ENCODE measurements around the gene NKX1-2. TPM values are rescaled to one million over a fixed set of nuclear protein-coding genes. Genes with fewer than 3 reads are reported as not detected.

The NKX1-2 gene
- total and polyA plus RNA-seq, 2 of the 8 experiments (the other 6 are each of a cell fraction or from before 2014, with no cell fraction given) = 12.7 to 34.9 TPM

DNA sequence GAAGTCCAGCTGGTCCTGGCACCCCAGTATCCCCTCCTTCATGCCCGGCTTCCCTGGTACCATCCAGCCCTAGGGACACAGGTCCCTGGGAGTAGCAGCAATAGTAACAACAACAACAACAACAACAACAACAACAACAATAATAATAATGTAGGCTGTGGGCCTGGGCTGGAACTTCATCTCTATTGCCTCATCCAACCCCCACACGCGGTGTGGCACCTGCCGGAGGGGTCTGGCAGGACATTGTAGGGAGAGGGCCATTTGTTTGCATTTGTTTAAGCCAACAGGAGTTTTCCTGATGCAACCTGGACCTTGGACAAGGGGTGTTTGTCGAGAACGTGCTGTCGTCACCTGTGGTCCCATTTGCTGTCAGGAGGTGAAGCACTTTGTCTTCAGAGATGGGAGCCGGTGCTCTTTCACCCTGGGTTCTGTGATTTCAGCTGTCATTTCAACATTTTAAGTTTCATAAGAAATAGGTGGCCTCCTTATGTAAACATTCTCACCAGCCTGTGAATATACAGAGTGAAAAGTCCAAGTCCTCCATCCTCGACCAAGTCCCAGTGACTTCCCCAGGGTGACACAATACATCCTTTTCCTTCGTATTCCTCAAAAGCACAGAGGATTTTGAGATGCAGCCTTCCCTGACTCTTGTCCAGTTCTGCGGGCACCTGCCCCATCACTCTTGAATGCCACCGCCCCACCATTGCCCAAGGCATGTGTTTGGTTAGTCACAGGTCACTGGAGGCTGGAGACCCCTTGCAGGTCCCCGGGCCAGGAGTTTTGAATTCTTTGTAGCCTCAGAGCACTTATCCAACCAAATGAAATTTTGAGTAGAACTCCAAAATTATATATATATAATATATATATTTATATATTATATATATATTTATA, 21.0 kb upstream of the NKX1-2 start (continued):
- TF ChIP-seq, protein P1, sequence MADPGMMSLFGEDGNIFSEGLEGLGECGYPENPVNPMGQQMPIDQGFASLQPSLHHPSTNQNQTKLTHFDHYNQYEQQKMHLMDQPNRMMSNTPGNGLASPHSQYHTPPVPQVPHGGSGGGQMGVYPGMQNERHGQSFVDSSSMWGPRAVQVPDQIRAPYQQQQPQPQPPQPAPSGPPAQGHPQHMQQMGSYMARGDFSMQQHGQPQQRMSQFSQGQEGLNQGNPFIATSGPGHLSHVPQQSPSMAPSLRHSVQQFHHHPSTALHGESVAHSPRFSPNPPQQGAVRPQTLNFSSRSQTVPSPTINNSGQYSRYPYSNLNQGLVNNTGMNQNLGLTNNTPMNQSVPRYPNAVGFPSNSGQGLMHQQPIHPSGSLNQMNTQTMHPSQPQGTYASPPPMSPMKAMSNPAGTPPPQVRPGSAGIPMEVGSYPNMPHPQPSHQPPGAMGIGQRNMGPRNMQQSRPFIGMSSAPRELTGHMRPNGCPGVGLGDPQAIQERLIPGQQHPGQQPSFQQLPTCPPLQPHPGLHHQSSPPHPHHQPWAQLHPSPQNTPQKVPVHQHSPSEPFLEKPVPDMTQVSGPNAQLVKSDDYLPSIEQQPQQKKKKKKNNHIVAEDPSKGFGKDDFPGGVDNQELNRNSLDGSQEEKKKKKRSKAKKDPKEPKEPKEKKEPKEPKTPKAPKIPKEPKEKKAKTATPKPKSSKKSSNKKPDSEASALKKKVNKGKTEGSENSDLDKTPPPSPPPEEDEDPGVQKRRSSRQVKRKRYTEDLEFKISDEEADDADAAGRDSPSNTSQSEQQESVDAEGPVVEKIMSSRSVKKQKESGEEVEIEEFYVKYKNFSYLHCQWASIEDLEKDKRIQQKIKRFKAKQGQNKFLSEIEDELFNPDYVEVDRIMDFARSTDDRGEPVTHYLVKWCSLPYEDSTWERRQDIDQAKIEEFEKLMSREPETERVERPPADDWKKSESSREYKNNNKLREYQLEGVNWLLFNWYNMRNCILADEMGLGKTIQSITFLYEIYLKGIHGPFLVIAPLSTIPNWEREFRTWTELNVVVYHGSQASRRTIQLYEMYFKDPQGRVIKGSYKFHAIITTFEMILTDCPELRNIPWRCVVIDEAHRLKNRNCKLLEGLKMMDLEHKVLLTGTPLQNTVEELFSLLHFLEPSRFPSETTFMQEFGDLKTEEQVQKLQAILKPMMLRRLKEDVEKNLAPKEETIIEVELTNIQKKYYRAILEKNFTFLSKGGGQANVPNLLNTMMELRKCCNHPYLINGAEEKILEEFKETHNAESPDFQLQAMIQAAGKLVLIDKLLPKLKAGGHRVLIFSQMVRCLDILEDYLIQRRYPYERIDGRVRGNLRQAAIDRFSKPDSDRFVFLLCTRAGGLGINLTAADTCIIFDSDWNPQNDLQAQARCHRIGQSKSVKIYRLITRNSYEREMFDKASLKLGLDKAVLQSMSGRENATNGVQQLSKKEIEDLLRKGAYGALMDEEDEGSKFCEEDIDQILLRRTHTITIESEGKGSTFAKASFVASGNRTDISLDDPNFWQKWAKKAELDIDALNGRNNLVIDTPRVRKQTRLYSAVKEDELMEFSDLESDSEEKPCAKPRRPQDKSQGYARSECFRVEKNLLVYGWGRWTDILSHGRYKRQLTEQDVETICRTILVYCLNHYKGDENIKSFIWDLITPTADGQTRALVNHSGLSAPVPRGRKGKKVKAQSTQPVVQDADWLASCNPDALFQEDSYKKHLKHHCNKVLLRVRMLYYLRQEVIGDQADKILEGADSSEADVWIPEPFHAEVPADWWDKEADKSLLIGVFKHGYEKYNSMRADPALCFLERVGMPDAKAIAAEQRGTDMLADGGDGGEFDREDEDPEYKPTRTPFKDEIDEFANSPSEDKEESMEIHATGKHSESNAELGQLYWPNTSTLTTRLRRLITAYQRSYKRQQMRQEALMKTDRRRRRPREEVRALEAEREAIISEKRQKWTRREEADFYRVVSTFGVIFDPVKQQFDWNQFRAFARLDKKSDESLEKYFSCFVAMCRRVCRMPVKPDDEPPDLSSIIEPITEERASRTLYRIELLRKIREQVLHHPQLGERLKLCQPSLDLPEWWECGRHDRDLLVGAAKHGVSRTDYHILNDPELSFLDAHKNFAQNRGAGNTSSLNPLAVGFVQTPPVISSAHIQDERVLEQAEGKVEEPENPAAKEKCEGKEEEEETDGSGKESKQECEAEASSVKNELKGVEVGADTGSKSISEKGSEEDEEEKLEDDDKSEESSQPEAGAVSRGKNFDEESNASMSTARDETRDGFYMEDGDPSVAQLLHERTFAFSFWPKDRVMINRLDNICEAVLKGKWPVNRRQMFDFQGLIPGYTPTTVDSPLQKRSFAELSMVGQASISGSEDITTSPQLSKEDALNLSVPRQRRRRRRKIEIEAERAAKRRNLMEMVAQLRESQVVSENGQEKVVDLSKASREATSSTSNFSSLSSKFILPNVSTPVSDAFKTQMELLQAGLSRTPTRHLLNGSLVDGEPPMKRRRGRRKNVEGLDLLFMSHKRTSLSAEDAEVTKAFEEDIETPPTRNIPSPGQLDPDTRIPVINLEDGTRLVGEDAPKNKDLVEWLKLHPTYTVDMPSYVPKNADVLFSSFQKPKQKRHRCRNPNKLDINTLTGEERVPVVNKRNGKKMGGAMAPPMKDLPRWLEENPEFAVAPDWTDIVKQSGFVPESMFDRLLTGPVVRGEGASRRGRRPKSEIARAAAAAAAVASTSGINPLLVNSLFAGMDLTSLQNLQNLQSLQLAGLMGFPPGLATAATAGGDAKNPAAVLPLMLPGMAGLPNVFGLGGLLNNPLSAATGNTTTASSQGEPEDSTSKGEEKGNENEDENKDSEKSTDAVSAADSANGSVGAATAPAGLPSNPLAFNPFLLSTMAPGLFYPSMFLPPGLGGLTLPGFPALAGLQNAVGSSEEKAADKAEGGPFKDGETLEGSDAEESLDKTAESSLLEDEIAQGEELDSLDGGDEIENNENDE (IDR thresholded peaks at IDR 0.05; ENCODE audit: insufficient replicate concordance, low read length) = no peak
- no peak for TF ChIP-seq POU5F1 (IDR thresholded peaks at IDR 0.05; ENCODE audit: low read depth, low read length)
- TF ChIP-seq MAFK (IDR thresholded peaks at IDR 0.05; ENCODE audit: low read depth, low read length) = no peak
- peak; percentile 22; the same call in 1 of the 2 replicates for TF ChIP-seq CEBPB (IDR thresholded peaks at IDR 0.05; ENCODE audit: low read depth, low read length)
- TF ChIP-seq ASH2L (IDR thresholded peaks at IDR 0.05; ENCODE audit: low read length) = no peak
- TF ChIP-seq, protein P2, sequence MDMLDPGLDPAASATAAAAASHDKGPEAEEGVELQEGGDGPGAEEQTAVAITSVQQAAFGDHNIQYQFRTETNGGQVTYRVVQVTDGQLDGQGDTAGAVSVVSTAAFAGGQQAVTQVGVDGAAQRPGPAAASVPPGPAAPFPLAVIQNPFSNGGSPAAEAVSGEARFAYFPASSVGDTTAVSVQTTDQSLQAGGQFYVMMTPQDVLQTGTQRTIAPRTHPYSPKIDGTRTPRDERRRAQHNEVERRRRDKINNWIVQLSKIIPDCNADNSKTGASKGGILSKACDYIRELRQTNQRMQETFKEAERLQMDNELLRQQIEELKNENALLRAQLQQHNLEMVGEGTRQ (IDR thresholded peaks at IDR 0.05; ENCODE audit: low read length) = no peak
- TF ChIP-seq, protein P3, sequence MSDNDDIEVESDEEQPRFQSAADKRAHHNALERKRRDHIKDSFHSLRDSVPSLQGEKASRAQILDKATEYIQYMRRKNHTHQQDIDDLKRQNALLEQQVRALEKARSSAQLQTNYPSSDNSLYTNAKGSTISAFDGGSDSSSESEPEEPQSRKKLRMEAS (IDR thresholded peaks at IDR 0.05) = peak; percentile 35; the same call in 1 of the 2 replicates
- TF ChIP-seq ZNF274 (IDR thresholded peaks at IDR 0.05; ENCODE audit: borderline replicate concordance, extremely low read depth, low read length) = no peak

Data from H1 (cell line).